Frontal cortex (tissue), 4 donors: Measurements from ENCODE around the gene TPP2. TPM values are rescaled to one million over a fixed set of nuclear protein-coding genes. Genes with fewer than 3 reads are reported as not detected.
A peak's percentile ranks its signal among the peaks of the same experiment; 100 is the strongest.

Experiments
- DNase-seq, 2 donors: peaks; one replicate each; pipeline ENCODE4 v3.0.0; 2012; ENCODE audit warnings: low spot score in 2 of 2
- FAIRE-seq: peaks from 2 replicates; lab custom pipeline; 2012; peaks lifted over from hg19 to GRCh38; lab: Jason Lieb, UNC
- total RNA-seq: library from RNA; depleted of rRNA; stranded (reverse); fragments of >200 nt; gene quantifications from one replicate; pipeline ENCODE4 v1.2.3, GENCODE V29; 2014
- donor health status: control.
- donor health status: control.
- donor health status: control.

Gene TPP2
- total RNA-seq, 1 donor from 2014 or later = 57.5 TPM

GRCh38 chr13:102686024-102686423 lies 89.2 kb downstream of the TPP2 start:
- FAIRE-seq = no peak
- DNase-seq = no peak

DNA sequence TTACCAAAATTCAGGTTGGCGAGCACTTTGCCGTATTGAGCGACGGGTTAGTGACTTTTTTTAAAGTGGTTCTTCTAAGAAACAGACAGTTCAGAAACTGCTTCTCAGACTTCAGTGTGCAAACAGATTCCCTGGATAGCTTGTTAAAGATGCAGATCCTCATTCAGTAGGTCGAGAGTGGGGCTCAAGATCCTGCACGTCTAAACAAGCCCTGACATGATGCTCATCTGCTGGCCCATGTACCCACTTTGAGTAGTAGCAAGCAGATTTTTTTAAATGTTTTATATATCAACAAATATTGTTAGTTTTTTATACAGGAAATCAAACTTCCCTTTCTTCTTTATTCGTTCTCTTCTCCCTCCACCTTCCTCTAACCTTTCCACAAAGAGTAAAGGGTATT lies 90.7 kb downstream of the TPP2 start:
- no peak for FAIRE-seq
- DNase-seq = no peak

DNA sequence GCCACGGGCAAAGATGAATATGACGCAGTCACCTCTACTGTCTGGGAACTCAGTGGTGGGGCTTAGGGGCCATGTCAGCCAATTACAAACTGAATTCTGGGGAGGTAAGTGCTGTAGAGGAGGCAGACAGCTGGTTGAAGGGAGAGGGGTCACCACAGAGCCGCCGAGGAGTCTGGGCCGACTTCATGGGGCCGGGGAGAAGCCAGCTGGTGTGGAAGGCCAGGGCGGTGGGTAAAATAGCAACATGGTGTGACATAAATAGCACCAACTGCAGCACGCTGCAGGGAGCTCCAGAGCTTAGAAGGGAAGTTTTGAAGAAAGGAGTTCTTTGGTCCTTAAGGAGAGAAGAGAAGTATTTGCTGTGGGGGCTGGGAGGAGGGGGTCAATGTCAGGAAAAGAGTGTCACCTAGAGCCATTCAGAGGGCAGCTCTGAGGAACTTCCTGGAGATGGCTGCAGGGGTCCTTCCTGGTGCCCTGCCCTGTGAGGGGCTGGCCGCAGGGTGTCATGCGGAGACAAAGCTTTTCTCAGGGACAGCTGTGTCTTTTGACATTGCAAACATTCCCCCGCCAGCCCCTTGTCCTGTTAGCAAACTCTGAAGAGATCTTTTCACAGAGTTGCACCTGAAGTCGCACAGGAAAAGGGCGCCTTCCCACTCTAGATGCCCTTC lies 91.7 kb downstream of the TPP2 start:
- DNase-seq = no peak

DNA sequence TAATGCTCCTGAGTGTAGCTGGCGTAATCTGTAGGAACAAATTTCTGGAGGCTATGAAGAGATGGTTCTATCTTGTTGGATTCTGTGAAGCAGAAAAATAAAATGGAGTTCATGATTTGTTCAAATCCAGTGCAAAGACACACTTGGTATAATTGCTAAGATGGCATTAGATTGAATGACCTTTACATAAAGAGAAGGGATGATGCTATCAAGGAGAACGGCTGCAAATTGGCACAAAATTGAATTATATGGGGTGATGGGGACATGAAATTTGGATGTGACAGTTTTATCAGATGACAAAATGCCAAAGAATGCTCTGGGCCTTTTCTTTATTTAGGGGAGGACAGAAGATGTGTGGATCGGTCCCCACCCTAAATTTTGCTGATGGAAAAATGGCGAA lies 94.1 kb downstream of the TPP2 start:
- DNase-seq = no peak
- FAIRE-seq = no peak

More for the DNA sequence above, 91.7 kb downstream of the TPP2 start:
- FAIRE-seq = no peak

DNA sequence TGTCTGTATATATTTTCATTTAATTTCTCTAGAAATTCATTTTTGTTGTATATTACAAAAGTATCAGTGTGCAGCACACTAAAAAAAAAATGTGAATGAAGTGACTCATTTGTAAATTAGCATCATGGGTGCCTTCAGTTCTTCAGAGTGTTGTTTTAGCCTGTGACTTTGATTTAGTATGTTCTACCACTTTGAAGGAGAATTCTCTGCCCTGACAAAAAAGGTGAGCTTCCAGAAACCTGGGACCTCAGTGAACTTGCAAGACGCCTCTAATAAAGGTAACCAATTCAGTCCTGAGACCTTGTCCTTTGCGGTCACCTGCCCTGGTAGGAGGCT lies 95.7 kb downstream of the TPP2 start:
- DNase-seq = no peak
- FAIRE-seq = no peak

DNA sequence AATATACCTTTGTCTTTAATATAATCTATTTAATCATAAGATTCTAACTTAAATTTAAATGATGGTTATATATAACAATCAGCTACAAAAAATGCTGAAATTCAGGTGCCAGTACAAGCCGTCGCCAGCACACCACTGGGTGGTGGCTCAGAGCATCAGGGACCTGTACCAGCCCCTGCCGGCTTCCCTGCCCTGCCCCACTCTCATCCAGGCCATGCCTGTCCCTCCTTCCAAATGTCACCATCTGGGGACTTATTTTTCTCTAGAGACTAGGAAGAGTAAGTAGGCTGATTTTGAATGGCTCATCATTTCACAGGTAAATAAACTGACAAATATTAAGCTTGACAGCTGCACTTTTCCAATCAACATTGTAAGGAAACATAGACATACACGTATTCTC lies 96.5 kb downstream of the TPP2 start:
- FAIRE-seq (no peak), DNase-seq (no peak)

- no peak for FAIRE-seq
These were observed 97.0 kb downstream of the TPP2 start for GRCh38 chr13:102693776-102694175.

DNA sequence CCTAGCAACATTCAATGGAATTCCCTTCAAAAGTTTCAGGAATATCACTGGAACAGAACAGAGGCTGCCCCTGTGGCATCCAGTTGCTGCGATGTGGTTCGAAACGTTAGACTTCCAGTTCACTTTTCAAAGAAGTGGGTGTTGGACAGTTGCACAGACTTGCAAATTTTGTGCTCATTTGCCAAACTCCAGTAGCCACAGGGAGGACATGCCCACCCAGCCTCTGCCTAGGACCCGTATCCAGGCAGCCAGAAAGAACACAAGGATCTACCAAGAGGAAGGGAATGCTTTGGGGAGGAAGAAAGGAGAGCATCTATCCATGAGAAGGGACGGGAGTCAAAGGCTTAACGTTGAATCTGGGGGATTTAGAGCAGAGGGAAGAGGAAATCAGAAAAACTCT lies 98.2 kb downstream of the TPP2 start, which contains the start of gene METTL21C:
METTL21C (minus strand) TSS at position 108 of the 400 bp plus-strand sequence. CDS start 546 bp downstream, outside the sequence.
- FAIRE-seq (no peak), DNase-seq (no peak)

More at GRCh38 chr13:102693776-102694175, 97.0 kb downstream of the TPP2 start:
- no peak for DNase-seq

- FAIRE-seq (no peak), DNase-seq (no peak)
These were observed 99.7 kb downstream of the TPP2 start for GRCh38 chr13:102696465-102696864.

DNA sequence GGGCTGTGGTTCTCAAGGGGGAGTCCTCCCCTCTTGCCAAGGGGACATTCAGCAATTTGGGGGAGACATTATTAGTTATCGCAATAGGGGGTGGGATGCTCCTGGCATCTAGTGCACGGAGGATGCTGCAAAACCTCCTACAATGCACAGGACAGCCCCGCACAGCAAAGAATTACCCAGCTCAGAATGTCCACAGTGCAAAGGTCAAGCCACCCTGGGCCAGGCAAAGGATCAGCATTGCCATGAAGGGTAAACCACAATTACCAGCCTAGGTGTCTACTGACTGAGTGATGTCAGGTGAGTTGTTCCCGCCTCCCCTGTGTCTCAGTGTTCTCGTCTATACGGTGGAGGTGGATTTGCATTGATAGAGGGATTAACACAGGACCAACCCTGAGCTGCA lies 100.5 kb downstream of the TPP2 start:
- no peak for DNase-seq
- no peak for FAIRE-seq

DNA sequence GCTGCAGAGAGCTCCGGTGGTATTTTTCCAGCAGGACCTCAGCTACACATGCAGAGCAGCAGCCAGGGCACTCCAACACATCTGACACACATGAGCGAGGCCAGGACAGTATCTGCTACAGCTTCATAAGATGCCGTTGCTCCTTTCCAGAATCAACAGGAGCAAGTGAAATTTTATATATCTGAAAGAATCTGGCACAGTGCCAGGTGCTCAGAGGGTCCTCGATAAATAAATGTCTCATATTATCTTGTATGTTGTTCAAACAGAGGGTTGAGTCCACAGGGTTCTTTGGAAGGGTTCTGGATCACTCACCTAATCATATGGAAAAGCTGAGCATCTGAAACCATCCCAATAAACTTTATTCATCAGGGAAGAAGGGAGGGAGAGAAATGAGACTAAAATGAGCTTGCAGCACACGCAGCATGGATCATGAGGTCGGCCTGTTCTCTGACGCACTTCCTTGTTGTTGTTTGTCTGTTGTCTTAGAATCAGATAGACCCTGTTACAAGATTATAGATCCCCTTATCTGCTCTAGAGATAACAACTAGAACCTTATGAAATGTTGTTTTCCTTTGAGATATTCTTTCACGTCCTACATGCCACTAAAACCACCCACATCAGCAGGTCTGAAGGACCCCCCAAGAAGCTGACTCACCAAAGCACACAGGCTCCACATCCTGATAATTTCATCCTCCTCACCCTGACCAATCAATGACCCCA lies 101.3 kb downstream of the TPP2 start:
- no peak for FAIRE-seq
- DNase-seq = no peak

GRCh38 chr13:102698649-102698980 lies 101.8 kb downstream of the TPP2 start:
- FAIRE-seq (no peak), DNase-seq (no peak)

- no peak for DNase-seq
- FAIRE-seq = no peak
These were observed 102.7 kb downstream of the TPP2 start for GRCh38 chr13:102699504-102699903.

DNA sequence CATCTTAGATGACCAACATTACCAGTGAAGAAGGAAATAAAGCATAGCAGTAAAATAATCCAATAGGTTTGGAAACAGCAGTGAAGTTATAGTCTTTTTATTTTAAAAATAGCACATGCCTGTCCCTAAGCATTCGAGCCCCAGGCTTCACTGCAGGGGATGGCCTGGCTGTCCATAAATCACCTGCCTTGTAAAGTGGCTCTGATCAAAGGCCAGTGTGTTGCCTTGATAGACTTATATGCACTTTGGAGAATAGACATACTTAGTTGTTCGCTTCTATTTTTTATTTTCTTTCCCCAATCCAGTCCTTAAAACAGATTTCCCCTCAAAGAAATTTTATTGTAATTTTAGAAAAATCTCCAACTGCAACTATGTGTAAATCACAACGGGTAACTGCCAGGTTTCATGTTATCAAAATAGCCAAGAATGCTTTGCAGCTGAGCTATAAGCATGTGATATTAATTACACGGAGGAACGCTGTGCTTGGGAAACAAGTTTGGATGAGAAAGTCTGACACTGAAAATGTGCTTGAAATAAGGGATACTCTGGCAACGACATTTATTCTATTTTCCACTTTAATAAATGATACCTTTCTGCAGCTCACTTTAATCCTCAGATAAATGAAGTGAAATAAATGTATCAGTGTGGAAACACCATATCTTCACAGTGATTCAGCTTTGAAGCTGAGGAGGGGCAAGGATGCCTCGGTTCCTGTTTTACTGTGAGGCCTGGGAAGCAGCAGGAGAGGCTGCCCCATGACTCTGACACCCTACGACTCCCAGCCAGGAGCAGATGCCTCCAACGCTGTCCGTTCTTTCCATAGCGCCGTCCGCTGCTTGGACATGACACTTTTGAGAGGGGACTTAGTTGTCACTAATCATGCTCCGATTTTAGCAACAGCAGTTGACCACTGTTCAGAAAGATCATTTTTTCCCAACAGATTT lies 103.6 kb downstream of the TPP2 start:
- FAIRE-seq = no peak
- no peak for DNase-seq

- DNase-seq = no peak
- FAIRE-seq = no peak
These were observed 104.5 kb downstream of the TPP2 start for GRCh38 chr13:102701331-102701730.

GRCh38 chr13:102702965-102703725 lies 106.4 kb downstream of the TPP2 start:
- FAIRE-seq (no peak), DNase-seq (no peak)

DNA sequence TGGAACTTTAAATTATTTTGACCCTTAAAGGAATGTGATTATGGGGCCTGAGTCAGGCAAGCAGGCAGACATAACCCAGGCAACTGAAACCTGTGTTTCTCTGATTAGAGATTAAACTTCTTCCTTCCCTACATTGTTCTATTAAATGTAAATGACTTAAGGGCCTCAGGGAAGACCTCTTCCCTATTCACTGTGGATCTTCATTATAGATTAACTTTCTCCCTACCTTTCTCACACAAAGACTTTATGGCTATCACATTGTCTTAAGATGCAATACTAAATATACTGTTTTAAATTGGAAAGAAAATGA lies 106.9 kb downstream of the TPP2 start:
- no peak for DNase-seq
- no peak for FAIRE-seq

DNA sequence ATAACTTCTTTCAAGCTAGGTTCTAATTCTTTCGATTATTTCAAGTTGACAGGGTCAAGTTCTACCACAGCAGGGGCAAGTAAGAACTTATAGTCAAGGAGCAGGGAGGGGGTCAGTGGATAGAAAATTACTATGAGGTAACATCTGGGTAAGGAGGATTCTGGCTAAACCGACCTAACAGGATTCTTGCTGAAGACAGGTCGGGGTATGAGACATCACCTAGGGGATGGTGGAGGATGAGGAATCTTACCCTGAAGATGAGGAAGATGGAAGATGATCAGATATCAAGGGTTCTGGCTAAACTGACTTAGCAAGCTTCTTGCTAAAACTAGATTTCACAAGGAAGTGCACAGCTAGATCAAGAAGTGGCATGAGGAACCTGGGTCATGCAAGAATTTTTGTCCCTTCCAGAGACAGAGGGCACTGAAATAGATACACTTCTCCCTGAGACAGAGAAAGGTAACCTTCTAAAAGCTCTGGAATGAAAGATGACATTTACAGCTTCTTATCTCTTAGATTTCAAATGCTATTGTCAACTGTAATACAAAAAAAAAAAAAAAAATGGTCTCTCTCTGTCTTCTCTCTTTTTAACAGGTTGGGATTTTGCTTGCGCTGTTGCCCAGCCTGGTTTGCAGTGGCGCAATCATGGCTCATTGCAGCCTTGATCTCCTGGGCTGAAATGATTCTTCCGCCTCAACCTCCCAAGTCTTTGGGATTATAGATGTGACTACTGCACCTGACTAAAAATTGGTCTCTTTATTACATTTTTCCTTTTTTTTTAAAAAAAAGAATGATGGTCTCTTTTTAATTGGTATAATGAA lies 107.7 kb downstream of the TPP2 start:
- DNase-seq (no peak), FAIRE-seq (no peak)

GRCh38 chr13:102707467-102707866 lies 110.7 kb downstream of the TPP2 start:
- DNase-seq = peak in 1 of 2 donors; percentile 18

More at GRCh38 chr13:102707467-102707866, 110.7 kb downstream of the TPP2 start:
- no peak for FAIRE-seq
